HEK293 (cell line): ENCODE results near the gene RAC2.

Experiments
- BCL6B ChIP-seq: fragments of 450-650 bp; formaldehyde crosslinking; IDR thresholded peaks from 2 replicates; pipeline ENCODE4 v1.5.1; 2017; ENCODE audit warnings: missing biosample characterization, missing genetic modification characterization
- GFI1B ChIP-seq: fragments of 450-650 bp; formaldehyde crosslinking; IDR thresholded peaks from 2 replicates; pipeline ENCODE4 v1.5.1; 2016; ENCODE audit warnings: missing biosample characterization, missing genetic modification characterization
- HIC1 ChIP-seq: fragments of 450-650 bp; formaldehyde crosslinking; IDR thresholded peaks from 2 replicates; pipeline ENCODE4 v1.5.1; 2016; ENCODE audit warnings: missing biosample characterization, missing genetic modification characterization
- PRDM1 ChIP-seq: fragments of 450-650 bp; formaldehyde crosslinking; IDR thresholded peaks from 2 replicates; pipeline ENCODE4; 2016; ENCODE audit warnings: missing biosample characterization, missing genetic modification characterization
- PRDM10 ChIP-seq: fragments of 450-650 bp; formaldehyde crosslinking; IDR thresholded peaks from 2 replicates; pipeline ENCODE4 v1.5.1; 2016; ENCODE audit warnings: missing biosample characterization, missing genetic modification characterization
- REPIN1 ChIP-seq: fragments of 450-650 bp; formaldehyde crosslinking; IDR thresholded peaks from 2 replicates; pipeline ENCODE4 v1.5.1; 2017; ENCODE audit warnings: missing biosample characterization, missing genetic modification characterization, low read depth
- TSHZ1 ChIP-seq: fragments of 450-650 bp; formaldehyde crosslinking; IDR thresholded peaks from 2 replicates; pipeline ENCODE4 v1.5.1; 2016; ENCODE audit warnings: missing biosample characterization, missing genetic modification characterization, borderline replicate concordance
- ZBTB20 ChIP-seq: fragments of 450-650 bp; formaldehyde crosslinking; IDR thresholded peaks from 2 replicates; pipeline ENCODE4 v1.5.1; 2016; ENCODE audit warnings: missing biosample characterization, missing genetic modification characterization
- ZBTB6 ChIP-seq: fragments of 450-650 bp; formaldehyde crosslinking; IDR thresholded peaks from 2 replicates; pipeline ENCODE4 v1.5.1; 2017; ENCODE audit warnings: missing biosample characterization, missing genetic modification characterization
- ZFP3 ChIP-seq: fragments of 450-650 bp; formaldehyde crosslinking; IDR thresholded peaks from 2 replicates; pipeline ENCODE4 v1.5.1; 2016; ENCODE audit warnings: low read depth, missing biosample characterization, missing genetic modification characterization
- ZIC2 ChIP-seq: fragments of 450-650 bp; formaldehyde crosslinking; IDR thresholded peaks from 2 replicates; pipeline ENCODE4 v1.5.1; 2016; ENCODE audit warnings: missing biosample characterization, missing genetic modification characterization
- ZNF132 ChIP-seq: fragments of 450-650 bp; formaldehyde crosslinking; IDR thresholded peaks from 2 replicates; pipeline ENCODE4 v1.5.1; 2017; ENCODE audit warnings: missing biosample characterization, missing genetic modification characterization, borderline replicate concordance
- ZNF146 ChIP-seq: fragments of 450-650 bp; formaldehyde crosslinking; IDR thresholded peaks from 2 replicates; pipeline ENCODE4 v1.5.1; 2016; ENCODE audit warnings: missing biosample characterization, missing genetic modification characterization
- ZNF155 ChIP-seq: fragments of 450-650 bp; formaldehyde crosslinking; IDR thresholded peaks from 2 replicates; pipeline ENCODE4 v1.5.1; 2016; ENCODE audit warnings: missing biosample characterization, missing genetic modification characterization
- ZNF157 ChIP-seq: fragments of 450-650 bp; formaldehyde crosslinking; IDR thresholded peaks from 2 replicates; pipeline ENCODE4 v1.5.1; 2016; ENCODE audit warnings: missing biosample characterization, missing genetic modification characterization
- ZNF175 ChIP-seq: fragments of 450-650 bp; formaldehyde crosslinking; IDR thresholded peaks from 2 replicates; pipeline ENCODE4 v1.5.1; 2016; ENCODE audit warnings: missing biosample characterization, missing genetic modification characterization
- ZNF19 ChIP-seq: fragments of 450-650 bp; formaldehyde crosslinking; IDR thresholded peaks from 2 replicates; pipeline ENCODE4; 2016; ENCODE audit warnings: missing biosample characterization, missing genetic modification characterization, low read depth
- ZNF214 ChIP-seq: fragments of 450-650 bp; formaldehyde crosslinking; IDR thresholded peaks from 2 replicates; pipeline ENCODE4 v1.5.1; 2017; ENCODE audit warnings: missing biosample characterization, mild to moderate bottlenecking, missing genetic modification characterization, borderline replicate concordance
- ZNF324 ChIP-seq: fragments of 450-650 bp; formaldehyde crosslinking; IDR thresholded peaks from 2 replicates; pipeline ENCODE4 v1.5.1; 2016; ENCODE audit warnings: missing biosample characterization, missing genetic modification characterization
- ZNF354C ChIP-seq: fragments of 450-650 bp; formaldehyde crosslinking; IDR thresholded peaks from 2 replicates; pipeline ENCODE4 v1.5.1; 2016; ENCODE audit warnings: missing biosample characterization, missing genetic modification characterization, low read depth, borderline replicate concordance
- ZNF416 ChIP-seq: fragments of 450-650 bp; formaldehyde crosslinking; IDR thresholded peaks from 2 replicates; pipeline ENCODE4 v1.5.1; 2016; ENCODE audit warnings: missing biosample characterization, missing genetic modification characterization
- ZNF544 ChIP-seq: fragments of 450-650 bp; formaldehyde crosslinking; IDR thresholded peaks from 2 replicates; pipeline ENCODE4 v1.5.0; 2017; ENCODE audit warnings: missing biosample characterization, missing genetic modification characterization
- ZNF548 ChIP-seq: fragments of 450-650 bp; formaldehyde crosslinking; IDR thresholded peaks from 2 replicates; pipeline ENCODE4 v1.5.1; 2016; ENCODE audit warnings: missing biosample characterization, missing genetic modification characterization
- ZNF560 ChIP-seq: fragments of 450-650 bp; formaldehyde crosslinking; IDR thresholded peaks from 2 replicates; pipeline ENCODE4 v1.5.1; 2017; ENCODE audit warnings: missing biosample characterization, missing genetic modification characterization, borderline replicate concordance
- ZNF624 ChIP-seq: fragments of 450-650 bp; formaldehyde crosslinking; IDR thresholded peaks from 2 replicates; pipeline ENCODE4 v1.5.1; 2017; ENCODE audit warnings: missing biosample characterization, missing genetic modification characterization
- ZNF658 ChIP-seq: fragments of 450-650 bp; formaldehyde crosslinking; IDR thresholded peaks from 2 replicates; pipeline ENCODE4; 2016; ENCODE audit warnings: missing biosample characterization, missing genetic modification characterization
- ZNF776 ChIP-seq: fragments of 450-650 bp; formaldehyde crosslinking; IDR thresholded peaks from 2 replicates; pipeline ENCODE4 v1.5.0; 2017; ENCODE audit warnings: missing biosample characterization, missing genetic modification characterization, borderline replicate concordance
- ZNF830 ChIP-seq: fragments of 450-650 bp; IDR thresholded peaks from 2 replicates; pipeline ENCODE4 v1.5.0; 2018; ENCODE audit warnings: missing biosample characterization, missing genetic modification characterization, low read depth, mild to moderate bottlenecking, moderate library complexity
- ZSCAN30 ChIP-seq: fragments of 450-650 bp; IDR thresholded peaks from 2 replicates; pipeline ENCODE4 v1.5.1; 2018; ENCODE audit warnings: missing biosample characterization, mild to moderate bottlenecking, missing genetic modification characterization, moderate library complexity

The RAC2 gene

GRCh38 chr22:37199103-37199759 lies 44.8 kb downstream of the RAC2 start (continued):
- TF ChIP-seq ZBTB6 (tag by site-specific recombination) (no peak), ZNF155 (tag by site-specific recombination) (no peak), TSHZ1 (no peak), ZNF416 (tag by site-specific recombination) (no peak), ZNF19 (tag by site-specific recombination) (no peak), GFI1B (no peak), PRDM10 (tag by site-specific recombination) (peak; percentile 10), ZNF132 (tag by site-specific recombination) (no peak), ZNF830 (no peak), ZNF548 (tag by site-specific recombination) (no peak), ZNF560 (tag by site-specific recombination) (no peak), ZNF624 (tag by site-specific recombination) (no peak), ZNF544 (tag by site-specific recombination) (no peak), PRDM1 (no peak), ZNF324 (no peak; the same call in 1 of the 2 replicates), ZFP3 (no peak), ZNF175 (tag by site-specific recombination) (no peak), ZNF658 (tag by site-specific recombination) (no peak), ZSCAN30 (tag by site-specific recombination) (peak; percentile 91), ZNF776 (tag by site-specific recombination) (no peak), ZNF157 (tag by site-specific recombination) (no peak), HIC1 (peak; percentile 44; the same call in 1 of the 2 replicates), ZIC2 (peak; percentile 13; the same call in 1 of the 2 replicates), REPIN1 (tag by site-specific recombination) (no peak), BCL6B (tag by site-specific recombination) (no peak), ZNF354C (no peak), ZNF214 (no peak), ZNF146 (tag by site-specific recombination) (no peak), ZBTB20 (tag by site-specific recombination) (peak; percentile 94)
